Stimulated activated naive B cell treated with anti-CD40 and anti-IgM and Interleukin-4, amounts not matched to agents 10 μg/mL and 1 μg/mL and 100 μg/mL, for 72 hours (primary cell): ENCODE results near the gene OR56A5.
"Not testable (repeated sequence)": the region's sequence is repeated elsewhere in the genome, so short reads cannot be mapped to it uniquely, and the experiment has no call there.

ENCODE experiments used
- ATAC-seq, 2 donors: fragments of 150-1000 bp; cut with Tn5 transposase; replicated peaks; 2 replicates each; pipeline ENCODE4 v1.10.0; 2021; ENCODE audit warnings: moderate library complexity in 1 of 2
- DNase-seq: peaks from one replicate; pipeline ENCODE4 v3.0.0; 2021
- H3K27ac Mint-ChIP-seq: one replicate; pipeline ENCODE4 v1.8.0; 2022; ENCODE audit warnings: mild to moderate bottlenecking, mixed read lengths
- H3K27me3 Mint-ChIP-seq, 2 donors: one replicate each; pipeline ENCODE4 v1.8.0; 2022; ENCODE audit warnings: mixed read lengths in 2 of 2
- H3K36me3 Mint-ChIP-seq, 2 donors: one replicate each; pipeline ENCODE4 v1.8.0; 2022; ENCODE audit warnings: mixed read lengths in 2 of 2, mild to moderate bottlenecking in 1 of 2
- H3K4me1 Mint-ChIP-seq, 2 donors: one replicate each; pipeline ENCODE4 v1.8.0; 2022; ENCODE audit warnings: mixed read lengths in 2 of 2, mild to moderate bottlenecking in 1 of 2
- H3K4me3 Mint-ChIP-seq, 2 donors: one replicate each; pipeline ENCODE4 v1.8.0; 2022; ENCODE audit warnings: mild to moderate bottlenecking in 2 of 2, mixed read lengths in 2 of 2, moderate library complexity in 1 of 2
- H3K9me3 Mint-ChIP-seq, 2 donors: one replicate each; pipeline ENCODE4 v1.8.0; 2022; ENCODE audit warnings: mixed read lengths in 2 of 2, mild to moderate bottlenecking in 1 of 2

Gene OR56A5

GRCh38 chr11:5960704-5961320, 7.5 kb downstream of the OR56A5 start:
- not testable (repeated sequence) for H3K4me1 Mint-ChIP-seq, H3K27ac Mint-ChIP-seq, DNase-seq, ATAC-seq, H3K27me3 Mint-ChIP-seq, H3K36me3 Mint-ChIP-seq, H3K4me3 Mint-ChIP-seq
- peaks cover 18 to 25% of the 10 kb centered on the region in 2 donors for H3K9me3 Mint-ChIP-seq

GRCh38 chr11:5955586-5955985, 12.7 kb downstream of the OR56A5 start:
- H3K27me3 Mint-ChIP-seq, result no peaks in the 10 kb centered on the region
- no peak for DNase-seq
- no peak overlapping the region for H3K27ac Mint-ChIP-seq
- no peaks in the 10 kb centered on the region for H3K36me3 Mint-ChIP-seq
- no peak for ATAC-seq
- H3K4me3 Mint-ChIP-seq, result no peak overlapping the region
- H3K4me1 Mint-ChIP-seq, result no peaks in the 10 kb centered on the region
- H3K9me3 Mint-ChIP-seq, result peaks cover 5 to 6% of the 10 kb centered on the region in 2 donors

DNA sequence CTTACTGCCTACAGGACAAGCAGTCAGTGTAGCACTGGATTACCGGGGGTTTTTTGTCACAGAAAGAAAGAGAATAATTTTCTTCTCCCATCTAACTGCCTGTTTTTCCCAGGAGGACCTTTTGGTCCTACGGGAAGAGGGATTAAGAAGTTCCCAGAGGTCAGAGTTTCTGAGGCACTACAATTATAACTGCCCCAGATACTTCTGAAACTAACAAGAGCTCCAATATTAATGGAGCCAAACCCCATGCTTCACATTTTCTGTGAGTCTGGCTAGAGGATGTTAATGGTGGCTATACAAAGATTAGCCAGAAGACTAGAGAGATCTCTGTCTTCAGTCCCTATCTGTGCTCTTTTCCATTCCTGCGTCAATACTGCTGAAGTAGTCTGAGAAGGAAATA, 26.3 kb downstream of the OR56A5 start, which contains the start of gene OR56A3:
TSS of gene OR56A3 (plus strand) at position 301 of the 400 bp plus-strand sequence. CDS start 5,096 bp downstream, outside the sequence.
- ATAC-seq, result no peak
- Mint-ChIP-seq H3K36me3 (no peaks in the 10 kb centered on the region), H3K4me1 (no peaks in the 10 kb centered on the region), H3K27me3 (peaks cover 0 to 5% of the 10 kb centered on the region in 2 donors), H3K4me3 (no peak within 1 kb of the TSS), H3K9me3 (peaks cover 1 to 11% of the 10 kb centered on the region in 2 donors), H3K27ac (no peak within 1 kb of the TSS)
- no peak for DNase-seq

DNA sequence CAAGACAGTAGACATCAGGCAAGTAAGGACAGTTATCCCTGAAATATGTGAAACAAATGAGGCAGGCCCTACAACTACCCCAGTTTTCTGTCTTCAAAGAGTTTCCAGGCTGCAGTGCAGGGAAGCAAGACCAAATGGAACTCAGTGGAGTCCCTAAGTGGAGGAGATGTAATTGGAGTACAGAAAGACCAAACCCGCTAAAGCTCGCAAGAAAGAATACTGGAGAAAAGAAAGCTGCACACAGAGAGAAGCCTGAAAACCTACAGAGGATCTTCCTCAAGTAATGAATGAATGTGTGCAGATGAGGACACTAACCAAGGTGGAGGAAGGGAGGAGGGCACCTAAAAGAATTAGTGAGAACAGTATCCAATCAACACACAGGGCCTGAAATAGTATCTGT, 27.5 kb downstream of the OR56A5 start:
- ATAC-seq (no peak), DNase-seq (no peak)
- Mint-ChIP-seq H3K4me3 (no peak overlapping the region), H3K9me3 (peaks cover 1 to 13% of the 10 kb centered on the region in 2 donors), H3K27me3 (peaks cover 0 to 5% of the 10 kb centered on the region in 2 donors), H3K36me3 (no peaks in the 10 kb centered on the region), H3K27ac (no peak overlapping the region), H3K4me1 (no peaks in the 10 kb centered on the region)

DNA sequence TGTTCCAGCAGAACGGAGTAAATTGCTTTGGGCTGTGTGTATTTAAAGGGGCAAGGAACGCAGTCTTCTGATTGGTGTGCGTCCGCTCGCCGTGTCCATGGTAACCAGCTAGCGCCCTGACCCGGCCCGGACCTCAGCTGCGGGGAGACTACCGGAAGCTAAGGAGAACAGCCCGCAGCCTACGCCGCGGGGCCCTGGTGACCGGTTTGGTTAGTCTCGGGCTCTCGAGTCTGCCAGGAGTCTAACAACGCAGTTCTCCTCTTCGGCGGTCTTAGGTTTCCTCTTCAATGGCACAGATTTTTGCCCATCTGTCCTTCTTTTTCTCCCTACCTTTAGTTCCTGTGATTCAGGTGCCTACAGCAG, 29.7 kb downstream of the OR56A5 start:
- peaks cover 0 to 5% of the 10 kb centered on the region in 2 donors for H3K27me3 Mint-ChIP-seq
- no peak overlapping the region for H3K27ac Mint-ChIP-seq
- no peak overlapping the region for H3K4me3 Mint-ChIP-seq
- DNase-seq (no peak), ATAC-seq (no peak)
- H3K4me1 Mint-ChIP-seq, result no peaks in the 10 kb centered on the region
- no peaks in the 10 kb centered on the region for H3K36me3 Mint-ChIP-seq
- H3K9me3 Mint-ChIP-seq, result peaks cover 4 to 13% of the 10 kb centered on the region in 2 donors

GRCh38 chr11:5937868-5938602, 30.3 kb downstream of the OR56A5 start:
- Mint-ChIP-seq H3K4me3 (no peak overlapping the region), H3K27ac (no peak overlapping the region), H3K27me3 (peaks cover 0 to 5% of the 10 kb centered on the region in 2 donors), H3K4me1 (no peaks in the 10 kb centered on the region), H3K36me3 (no peaks in the 10 kb centered on the region), H3K9me3 (peaks cover 4 to 16% of the 10 kb centered on the region in 2 donors)
- ATAC-seq (no peak), DNase-seq (no peak)

GRCh38 chr11:5933116-5933515, 35.2 kb downstream of the OR56A5 start:
- Mint-ChIP-seq H3K4me3 (no peak overlapping the region), H3K27ac (no peak overlapping the region), H3K4me1 (no peaks in the 10 kb centered on the region), H3K9me3 (peaks cover 31 to 32% of the 10 kb centered on the region in 2 donors), H3K36me3 (no peaks in the 10 kb centered on the region), H3K27me3 (no peaks in the 10 kb centered on the region)
- DNase-seq (no peak), ATAC-seq (no peak)

- Mint-ChIP-seq H3K27me3 (no peaks in the 10 kb centered on the region), H3K4me1 (no peaks in the 10 kb centered on the region), H3K36me3 (no peaks in the 10 kb centered on the region), H3K4me3 (no peak overlapping the region), H3K9me3 (peaks cover 27 to 31% of the 10 kb centered on the region in 2 donors), H3K27ac (no peak overlapping the region)
- DNase-seq (no peak), ATAC-seq (no peak)
Observed at GRCh38 chr11:5932671-5933070, 35.6 kb downstream of the OR56A5 start.

GRCh38 chr11:5931061-5931460, 37.2 kb downstream of the OR56A5 start:
- Mint-ChIP-seq H3K9me3 (peaks cover 19 to 31% of the 10 kb centered on the region in 2 donors), H3K4me3 (no peak overlapping the region), H3K4me1 (no peaks in the 10 kb centered on the region), H3K36me3 (no peaks in the 10 kb centered on the region), H3K27me3 (no peaks in the 10 kb centered on the region), H3K27ac (no peak overlapping the region)
- ATAC-seq (no peak), DNase-seq (no peak)

GRCh38 chr11:5930614-5931013, 37.7 kb downstream of the OR56A5 start:
- Mint-ChIP-seq H3K4me1 (no peaks in the 10 kb centered on the region), H3K9me3 (peaks cover 19 to 33% of the 10 kb centered on the region in 2 donors), H3K4me3 (no peak overlapping the region), H3K36me3 (no peaks in the 10 kb centered on the region), H3K27ac (no peak overlapping the region), H3K27me3 (no peaks in the 10 kb centered on the region)
- DNase-seq, result no peak
- no peak for ATAC-seq

DNA sequence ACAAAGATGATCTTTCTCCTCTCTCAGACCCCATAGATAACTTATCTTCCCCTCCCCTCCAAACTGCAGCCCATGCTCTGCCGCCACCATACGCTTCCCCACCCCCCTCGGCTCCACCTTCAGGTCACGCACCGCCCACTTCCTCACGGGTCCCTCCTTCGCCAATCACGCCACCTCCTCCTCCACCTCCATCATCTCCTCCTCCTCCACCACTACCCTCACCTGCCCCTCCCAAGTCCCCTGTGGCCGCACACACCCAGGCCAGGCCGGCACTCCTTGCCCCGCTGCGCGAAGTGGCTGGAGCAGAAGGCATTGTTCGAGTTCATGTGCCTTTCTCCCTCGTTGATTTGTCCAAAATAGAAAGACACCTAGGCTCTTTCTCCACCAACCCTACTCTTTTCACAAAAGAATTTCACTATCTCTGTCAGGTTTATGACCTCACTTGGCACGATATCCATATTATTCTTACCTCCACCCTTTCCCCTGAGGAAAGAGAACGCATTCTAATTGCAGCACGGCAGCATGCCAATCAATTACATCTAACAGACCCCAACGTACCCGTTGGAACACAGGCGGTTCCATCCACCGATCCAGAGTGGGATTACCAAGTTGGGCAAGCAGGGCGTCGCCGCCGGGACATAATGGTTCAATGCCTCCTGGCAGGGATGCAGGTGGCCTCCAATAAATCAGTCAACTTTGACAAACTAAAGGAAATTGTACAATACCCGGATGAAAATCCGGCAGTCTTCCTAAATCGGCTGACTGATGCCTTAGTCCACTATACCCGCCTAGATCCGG, 38.5 kb downstream of the OR56A5 start:
- Mint-ChIP-seq H3K9me3 (peaks cover 21 to 38% of the 10 kb centered on the region in 2 donors), H3K27me3 (no peaks in the 10 kb centered on the region), H3K4me3 (no peak overlapping the region), H3K27ac (no peak overlapping the region), H3K36me3 (no peaks in the 10 kb centered on the region), H3K4me1 (no peaks in the 10 kb centered on the region)
- DNase-seq (no peak), ATAC-seq (no peak)

DNA sequence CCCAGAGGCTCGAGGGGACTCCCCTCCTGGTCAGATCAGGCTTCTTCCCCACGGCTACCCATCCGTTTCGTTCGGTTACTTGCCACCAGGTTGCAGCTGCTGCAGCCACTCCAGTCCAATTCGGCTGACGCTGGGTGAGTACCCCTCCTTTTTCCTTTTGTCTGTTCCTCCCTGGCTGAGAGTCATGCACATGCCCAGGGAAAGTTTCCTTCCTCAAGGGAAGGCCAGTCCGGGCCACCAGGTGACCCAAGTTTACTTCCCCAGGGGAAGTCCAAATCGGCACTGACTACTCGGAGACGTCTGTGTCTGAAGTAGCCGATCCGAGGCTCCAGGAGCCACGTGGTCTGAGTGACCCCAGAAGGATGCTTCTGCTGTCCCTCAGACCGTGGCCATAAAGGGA, 39.5 kb downstream of the OR56A5 start:
- Mint-ChIP-seq H3K36me3 (no peaks in the 10 kb centered on the region), H3K4me1 (no peaks in the 10 kb centered on the region), H3K4me3 (no peak overlapping the region), H3K9me3 (peaks cover 27 to 41% of the 10 kb centered on the region in 2 donors), H3K27ac (no peak overlapping the region), H3K27me3 (no peaks in the 10 kb centered on the region)
- DNase-seq (no peak), ATAC-seq (no peak)

GRCh38 chr11:5928271-5928670, 40.0 kb downstream of the OR56A5 start:
- Mint-ChIP-seq H3K9me3 (peaks cover 28 to 42% of the 10 kb centered on the region in 2 donors), H3K27ac (no peak overlapping the region), H3K4me3 (no peak overlapping the region), H3K27me3 (no peaks in the 10 kb centered on the region), H3K4me1 (peaks cover 0 to 2% of the 10 kb centered on the region in 2 donors), H3K36me3 (no peaks in the 10 kb centered on the region)
- no peak for DNase-seq
- no peak for ATAC-seq

DNA sequence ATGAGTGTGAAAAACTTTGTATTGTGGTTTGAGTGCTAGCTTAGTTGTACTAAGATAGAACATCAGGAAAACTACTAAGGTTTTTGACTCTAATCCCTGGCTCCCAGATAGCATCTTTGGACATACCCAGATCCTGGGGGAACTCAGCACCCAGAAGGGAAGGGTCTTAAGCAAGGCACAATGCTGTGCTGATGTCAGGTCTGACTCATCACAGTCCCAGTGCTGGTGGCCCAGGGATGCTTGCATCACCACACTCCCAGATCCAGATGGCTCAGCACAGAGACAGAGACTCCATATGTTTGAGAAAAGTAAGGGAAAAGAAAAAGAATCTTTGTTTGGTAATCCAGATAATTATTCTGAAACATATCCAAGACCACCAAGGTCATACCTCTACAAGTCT, 44.5 kb downstream of the OR56A5 start:
- Mint-ChIP-seq H3K4me3 (no peak overlapping the region), H3K9me3 (peaks cover 11 to 21% of the 10 kb centered on the region in 2 donors), H3K27me3 (no peaks in the 10 kb centered on the region), H3K27ac (no peak overlapping the region), H3K4me1 (peaks cover 0 to 2% of the 10 kb centered on the region in 2 donors), H3K36me3 (peaks cover 0 to 1% of the 10 kb centered on the region in 2 donors)
- no peak for ATAC-seq
- no peak for DNase-seq
